ENCODE data around the gene ADGRF3. TPM values are rescaled to one million over a fixed set of nuclear protein-coding genes. Genes with fewer than 3 reads are reported as not detected.
"Not testable (repeated sequence)": the region's sequence is repeated elsewhere in the genome, so short reads cannot be mapped to it uniquely, and the experiment has no call there.

Gene ADGRF3
- total RNA-seq, 1 donor from 2014 or later = 0.23 TPM

DNA sequence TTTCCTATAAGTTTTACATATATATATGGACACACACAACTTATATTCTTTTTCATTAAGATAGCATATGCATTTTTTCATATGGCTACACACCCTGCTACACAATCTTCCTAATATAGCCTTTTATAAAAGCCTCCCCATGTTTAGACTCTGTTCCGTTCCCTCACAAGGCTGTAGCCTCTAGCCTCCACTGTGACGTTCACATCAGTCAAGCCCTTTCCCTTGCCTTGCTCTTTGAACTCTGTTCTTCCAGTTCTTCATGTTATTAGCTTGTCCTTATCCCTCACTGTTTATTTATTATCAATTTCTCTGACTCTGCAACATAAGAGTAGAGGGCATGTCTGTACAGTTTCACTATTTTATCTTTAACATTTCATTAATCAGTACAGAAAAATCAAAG, 63.0 kb downstream of the ADGRF3 start:
- ATAC-seq = no peak
- DNase-seq (ENCODE audit: low spot score) = no peak

- DNase-seq (ENCODE audit: low spot score) (no peak), ATAC-seq (no peak)
Observed at GRCh38 chr2:26281226-26281625, 65.4 kb downstream of the ADGRF3 start.

- ATAC-seq = no peak
- DNase-seq (ENCODE audit: low spot score) = no peak
Observed at GRCh38 chr2:26279886-26280285, 66.7 kb downstream of the ADGRF3 start.

DNA sequence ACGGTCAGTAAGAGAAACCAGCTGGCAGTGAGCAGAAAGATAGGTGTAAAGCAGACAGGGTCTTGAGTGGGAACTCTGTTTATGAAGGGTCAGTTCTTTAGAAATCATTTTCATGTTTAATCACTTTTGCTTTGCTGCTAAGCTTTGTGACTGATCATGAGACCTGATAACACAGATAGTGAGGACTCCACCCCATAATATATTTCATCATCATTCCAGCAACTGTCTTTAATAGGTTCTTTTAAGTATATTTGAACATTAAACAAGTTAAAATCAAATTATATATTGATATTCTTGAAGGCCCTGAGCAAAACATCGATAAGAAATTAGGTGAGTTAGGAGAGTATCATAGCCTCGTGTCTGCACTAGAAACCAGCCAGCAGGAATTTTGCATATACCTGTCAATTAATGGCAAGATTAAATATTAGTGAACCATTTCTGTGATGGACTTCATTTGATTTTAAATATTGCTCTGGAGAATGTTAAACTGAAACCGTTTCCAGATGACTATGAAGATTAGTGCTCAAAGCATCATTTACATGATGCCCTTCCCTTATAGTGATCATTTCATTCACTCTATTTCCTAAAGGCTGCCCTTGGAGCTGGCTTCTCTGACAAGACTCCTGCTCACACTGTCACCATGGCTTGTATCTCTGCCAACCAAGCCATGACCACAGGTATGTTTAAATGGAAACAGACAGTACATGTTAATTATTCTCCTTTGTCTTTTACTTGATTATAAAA, 69.9 kb downstream of the ADGRF3 start:
- DNase-seq (ENCODE audit: low spot score) (no peak), ATAC-seq (no peak)

- ATAC-seq = peak; percentile 97
- peak; percentile 92 for DNase-seq (ENCODE audit: low spot score)
Observed at GRCh38 chr2:26274058-26274613, 72.5 kb downstream of the ADGRF3 start.

GRCh38 chr2:26273501-26273900, 73.1 kb downstream of the ADGRF3 start:
- ATAC-seq (no peak), DNase-seq (ENCODE audit: low spot score) (no peak)

- DNase-seq (ENCODE audit: low spot score) (no peak), ATAC-seq (no peak)
Observed at GRCh38 chr2:26270373-26270772, 76.2 kb downstream of the ADGRF3 start.

- DNase-seq (ENCODE audit: low spot score) (no peak), ATAC-seq (no peak)
Observed at GRCh38 chr2:26269571-26270158, 76.9 kb downstream of the ADGRF3 start.

DNA sequence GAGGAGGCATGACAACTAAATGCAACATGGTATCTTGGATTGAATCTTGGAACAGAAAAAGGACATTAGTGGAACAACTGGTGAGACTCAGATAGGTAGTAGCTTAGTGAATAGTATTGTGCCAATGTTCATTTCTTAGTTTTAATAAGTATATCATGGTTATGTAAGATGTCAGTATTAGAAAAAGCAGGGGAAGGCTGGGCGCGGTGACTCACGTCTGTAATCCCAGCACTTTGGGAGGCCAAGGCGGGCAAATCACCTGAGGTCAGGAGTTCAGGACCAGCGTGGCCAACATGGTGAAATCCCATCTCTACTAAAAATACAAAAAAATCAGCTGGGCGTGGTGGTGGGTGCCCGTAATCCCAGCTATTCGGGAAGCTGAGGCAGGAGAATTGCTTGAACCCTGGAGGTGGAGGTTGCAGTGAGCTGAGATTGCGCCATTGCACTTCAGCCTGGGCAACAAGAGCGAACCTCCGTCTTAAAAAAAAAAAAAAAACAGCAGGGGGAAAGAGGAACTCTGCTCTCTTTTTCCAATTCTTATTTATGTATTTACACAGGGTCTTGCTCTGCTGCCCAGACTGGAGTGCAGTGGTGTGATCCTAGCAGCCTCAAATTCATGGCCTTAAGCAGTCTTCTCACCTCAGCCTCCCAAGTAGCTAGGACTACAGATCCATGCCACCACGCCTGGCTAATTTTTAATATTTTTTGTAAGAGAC, 77.8 kb downstream of the ADGRF3 start:
- not testable (repeated sequence) for DNase-seq (ENCODE audit: low spot score); ATAC-seq

DNA sequence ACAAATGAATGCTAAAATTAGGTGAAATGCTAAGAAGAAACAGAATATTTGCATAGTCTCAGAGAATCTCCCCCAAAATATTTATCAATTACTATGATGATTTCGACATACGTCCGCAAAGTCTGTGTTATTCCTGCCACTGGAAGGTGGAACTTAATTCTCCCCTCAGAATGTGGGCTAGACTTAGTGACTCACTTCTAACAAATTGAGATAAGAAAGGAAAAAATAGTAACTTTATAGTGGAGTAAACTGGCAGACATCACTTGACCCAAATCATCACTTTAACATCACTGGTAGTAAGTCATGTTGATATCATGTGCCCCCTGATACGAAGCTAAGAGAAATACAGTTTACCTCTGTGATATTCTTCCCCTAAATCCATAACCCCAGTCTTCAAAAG, 78.4 kb downstream of the ADGRF3 start:
- no peak for DNase-seq (ENCODE audit: low spot score)
- no peak for ATAC-seq

DNA sequence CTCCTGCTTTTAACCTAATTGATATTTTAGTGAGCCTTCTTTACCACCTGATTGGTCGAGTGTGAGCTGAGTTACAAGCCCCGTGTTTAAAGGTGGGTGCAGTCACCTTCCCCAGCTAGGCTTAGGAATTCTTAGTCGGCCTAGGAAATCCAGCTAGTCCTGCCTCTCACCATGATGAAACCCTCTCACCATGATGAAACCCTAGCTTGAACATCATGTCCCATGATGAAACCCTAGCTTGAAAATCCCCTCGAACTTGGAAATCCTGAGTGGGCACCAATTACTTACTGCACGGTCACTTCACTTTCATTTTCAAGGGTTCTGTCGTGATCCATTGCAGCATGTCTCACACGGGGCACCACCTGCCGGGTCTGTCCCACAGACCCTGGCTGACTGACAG, 87.8 kb downstream of the ADGRF3 start:
- DNase-seq (ENCODE audit: low spot score); ATAC-seq: not testable (repeated sequence)

Other genes starting within 250 kb of the ADGRF3 start
- 0.15 TPM for gene GAREM2, start 173.7 kb downstream of the ADGRF3 start, total RNA-seq
- gene HADHA, start 102.2 kb downstream of the ADGRF3 start, total RNA-seq = 144 TPM
- 178 TPM for gene HADHB, start 101.8 kb downstream of the ADGRF3 start, total RNA-seq
- gene SELENOI, start 646 bp downstream of the ADGRF3 start, total RNA-seq = 26.4 TPM
- not detected for gene DRC1, start 55.1 kb upstream of the ADGRF3 start, total RNA-seq
- 0.05 TPM for gene OTOF, start 131.3 kb upstream of the ADGRF3 start, total RNA-seq